Erythroblast (primary cell): ENCODE results near the gene DTX1.
A peak's percentile ranks its signal among the peaks of the same experiment; 100 is the strongest.

ENCODE experiments used
- DNase-seq, 2 experiments: peaks; one replicate each; lab custom pipeline; 2025; lab: John Stamatoyannopoulos, UW
- GATA1 ChIP-seq: IDR thresholded peaks from 2 replicates; pipeline ENCODE4 v1.6.1; 2011; ENCODE audit warnings: low read depth, mild to moderate bottlenecking, control low read depth, low read length, moderate library complexity
- POLR2A ChIP-seq: IDR thresholded peaks from 2 replicates; pipeline ENCODE4 v1.6.1; 2011; ENCODE audit warnings: mild to moderate bottlenecking, low read length

The DTX1 gene

GRCh38 chr12:113043240-113043639 lies 13.3 kb upstream of the DTX1 start:
- no peak for TF ChIP-seq POLR2A
- no peak for TF ChIP-seq GATA1
- no peak for DNase-seq

- no peak for DNase-seq
- no peak for TF ChIP-seq POLR2A
- no peak for TF ChIP-seq GATA1
Observed at GRCh38 chr12:113044516-113044915, 12.0 kb upstream of the DTX1 start.

GRCh38 chr12:113048716-113049127 lies 7.8 kb upstream of the DTX1 start:
- no peak for TF ChIP-seq POLR2A
- TF ChIP-seq GATA1, result no peak
- DNase-seq, result peak; percentile 56 to 74

DNA sequence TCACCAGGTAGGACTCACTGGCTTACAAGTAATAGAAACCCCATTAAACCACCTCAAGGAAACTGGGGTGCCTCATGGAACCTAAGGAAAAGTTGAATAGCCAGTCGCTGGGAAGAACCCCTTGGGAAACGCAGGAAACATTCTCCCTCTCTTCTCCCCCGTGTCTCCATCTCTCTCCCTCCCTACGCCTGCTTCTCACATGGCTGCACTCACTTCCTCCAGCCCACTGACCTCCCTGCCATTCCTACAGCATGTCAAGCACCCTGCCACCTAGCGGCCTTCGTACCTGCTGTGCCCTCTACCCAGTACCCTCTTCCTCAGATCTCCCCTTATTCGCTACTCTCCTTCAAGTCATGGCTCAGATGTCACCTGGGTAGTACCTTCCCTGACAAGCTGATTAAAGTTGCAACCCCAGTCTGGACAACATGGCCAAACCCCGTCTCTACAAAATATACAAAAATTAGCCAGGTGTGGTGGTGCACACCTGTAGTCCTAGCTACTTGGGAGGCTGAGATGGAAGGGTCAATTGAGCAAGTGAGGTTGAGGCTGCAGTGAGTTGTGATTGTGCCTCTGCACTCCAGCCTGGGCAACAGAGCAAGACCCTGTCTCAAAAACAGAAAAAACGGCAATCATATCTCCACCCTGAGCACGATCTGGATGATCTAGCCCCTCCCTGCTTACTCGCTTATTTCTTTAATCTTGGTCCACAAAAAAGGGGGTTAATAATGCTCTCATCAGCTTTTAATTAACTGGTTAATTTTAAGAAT lies 6.4 kb upstream of the DTX1 start:
- no peak for DNase-seq
- TF ChIP-seq GATA1 (no peak), POLR2A (no peak)

GRCh38 chr12:113050795-113051194 lies 5.7 kb upstream of the DTX1 start:
- no peak for TF ChIP-seq GATA1
- TF ChIP-seq POLR2A, result no peak
- no peak for DNase-seq

DNA sequence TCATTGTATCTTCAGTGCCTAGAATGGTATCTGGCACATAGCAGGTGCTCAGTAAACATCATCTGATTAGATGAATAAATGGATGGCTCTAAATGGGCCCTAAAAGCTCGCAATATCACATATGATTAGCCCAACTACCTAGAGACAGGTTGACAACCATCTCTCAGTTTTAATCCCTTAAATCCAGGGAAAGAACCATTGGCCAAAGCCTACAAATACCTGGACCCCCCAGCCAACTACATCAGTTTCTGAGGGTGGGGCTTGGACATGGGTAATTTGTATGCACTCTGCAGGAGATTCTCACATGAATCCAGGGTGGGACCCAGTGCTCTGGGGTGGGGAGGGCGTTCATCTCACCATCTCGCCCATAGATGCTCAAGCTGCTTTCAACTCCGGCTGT lies 4.8 kb upstream of the DTX1 start:
- no peak for DNase-seq
- TF ChIP-seq POLR2A (no peak), GATA1 (no peak)

DNA sequence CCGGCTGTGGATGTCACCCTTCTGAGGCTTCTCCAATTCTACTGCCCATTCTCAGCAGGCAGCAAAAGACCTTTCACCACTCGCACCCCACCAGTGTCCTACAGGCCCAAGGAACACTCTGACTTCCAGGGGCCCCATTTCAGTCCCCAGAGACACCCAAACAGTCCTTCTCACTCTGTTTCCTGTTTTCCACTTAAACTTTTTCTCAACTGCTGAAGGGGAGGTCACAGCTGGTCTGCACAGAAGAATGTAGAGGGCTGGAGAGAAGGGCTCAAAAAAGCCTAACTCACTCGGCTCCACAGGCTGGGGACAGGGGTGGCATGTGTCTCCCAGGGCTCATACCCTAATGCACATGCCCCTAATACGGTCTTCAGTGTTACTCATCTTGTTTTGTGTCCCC lies 4.2 kb upstream of the DTX1 start:
- no peak for TF ChIP-seq POLR2A
- no peak for TF ChIP-seq GATA1
- DNase-seq, result no peak

DNA sequence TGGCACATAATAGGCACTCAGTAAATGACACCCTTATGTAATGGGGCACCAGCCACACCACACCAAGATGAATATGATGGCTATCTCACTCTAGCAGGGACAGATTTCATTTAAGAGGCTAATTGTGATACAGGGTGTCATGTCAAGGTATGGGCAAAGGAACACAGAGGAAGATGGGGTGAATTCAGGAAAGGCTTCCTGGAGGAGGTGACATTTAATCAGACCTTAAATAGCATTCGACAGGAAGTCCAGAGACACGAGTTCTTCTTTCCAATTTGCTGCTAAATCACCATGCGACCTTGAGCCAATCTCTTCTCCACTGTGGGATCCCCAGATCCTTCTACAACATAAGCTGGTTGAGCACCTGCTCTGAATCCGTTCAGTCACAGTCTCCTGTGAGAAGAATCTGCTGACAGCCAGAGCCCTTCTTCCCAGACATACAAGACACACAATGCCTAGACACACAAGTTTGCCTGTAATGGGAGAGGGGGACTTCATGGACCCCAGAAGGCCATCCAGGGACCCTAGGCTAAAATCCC lies 1.5 kb upstream of the DTX1 start:
- no peak for TF ChIP-seq POLR2A
- no peak for TF ChIP-seq GATA1
- DNase-seq, result no peak

DNA sequence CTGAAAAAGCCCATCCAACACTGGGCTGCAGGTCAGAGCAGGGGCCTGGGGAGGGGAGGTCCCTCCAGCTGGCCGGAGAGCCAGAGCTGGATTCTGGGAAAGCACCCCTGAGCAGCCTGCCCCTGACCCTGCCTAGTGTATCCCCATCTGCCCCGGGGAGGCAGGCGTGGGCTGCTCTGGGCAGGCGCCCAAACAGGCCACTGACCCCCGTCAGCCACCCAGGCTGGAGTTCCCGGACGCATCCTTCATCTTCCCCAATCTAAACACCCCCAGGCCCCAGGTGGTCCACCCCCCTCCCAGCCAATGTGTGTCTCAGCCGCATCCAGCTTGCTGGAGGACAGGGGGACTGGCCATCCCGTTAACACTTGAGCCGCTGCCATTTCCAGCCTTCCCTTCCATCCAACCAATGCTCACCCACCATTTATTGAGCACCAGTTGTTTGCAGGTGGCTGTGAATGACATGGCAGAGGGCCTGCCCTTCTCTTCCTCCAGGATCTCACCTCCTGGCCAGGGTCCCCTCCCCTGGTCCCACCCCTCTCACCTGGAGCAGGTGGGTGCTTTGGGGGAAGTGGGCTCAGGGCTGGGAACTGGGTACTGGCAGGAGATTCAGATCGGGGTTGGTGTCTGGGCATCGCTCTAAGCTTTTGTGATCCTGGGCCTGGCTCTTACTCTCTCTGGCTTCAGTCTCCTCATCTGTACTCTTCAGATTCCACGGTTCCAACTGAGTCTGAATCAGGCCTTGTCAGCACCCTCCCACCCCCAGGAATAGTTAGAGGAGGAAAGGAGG lies 743 bp upstream of the DTX1 start:
- no peak for TF ChIP-seq GATA1
- TF ChIP-seq POLR2A, result no peak
- no peak for DNase-seq

DNA sequence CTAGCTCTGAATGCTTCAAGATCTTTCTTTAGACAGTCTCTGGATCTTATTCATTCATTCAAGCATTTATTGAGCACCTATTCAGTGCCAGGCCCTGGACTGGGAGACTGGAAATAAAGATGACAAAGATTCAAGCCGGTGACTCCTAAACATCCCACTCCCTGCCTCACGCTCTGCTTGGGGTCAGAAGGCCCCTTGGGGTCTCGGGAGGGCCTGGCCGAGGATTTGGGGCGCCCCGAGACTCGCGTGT lies 224 bp upstream of the DTX1 start:
- no peak for DNase-seq
- no peak for TF ChIP-seq GATA1
- TF ChIP-seq POLR2A, result no peak

GRCh38 chr12:113057565-113058485 lies 1.3 kb downstream of the DTX1 start:
- no peak for TF ChIP-seq POLR2A
- no peak for TF ChIP-seq GATA1
- no peak for DNase-seq

- no peak for DNase-seq
- TF ChIP-seq GATA1 (no peak), POLR2A (no peak)
Observed at GRCh38 chr12:113058553-113058952, 2.0 kb downstream of the DTX1 start.

GRCh38 chr12:113059071-113059595 lies 2.6 kb downstream of the DTX1 start:
- TF ChIP-seq GATA1, result no peak
- no peak for TF ChIP-seq POLR2A
- DNase-seq, result no peak

- TF ChIP-seq POLR2A, result no peak
- no peak for TF ChIP-seq GATA1
- no peak for DNase-seq
Observed at GRCh38 chr12:113060336-113060960, 3.9 kb downstream of the DTX1 start.
